Right lung (tissue), 5 donors: ENCODE results near the gene TAF1. TPM values are rescaled to one million over a fixed set of nuclear protein-coding genes. Genes with fewer than 3 reads are reported as not detected.
"Not testable (repeated sequence)": the region's sequence is repeated elsewhere in the genome, so short reads cannot be mapped to it uniquely, and the experiment has no call there.

Experiments used
- DNase-seq, 2 donors: peaks; one replicate each; pipeline ENCODE4 v3.0.0-alpha.2; 2013
- polyA plus RNA-seq, 5 donors: library from polyadenylated mRNA; unstranded; fragments of 120-200 nt; gene quantifications; one replicate each; pipeline versions ENCODE4 v1.2.1 to v1.2.3, GENCODE V29; 2013; ENCODE audit warnings: inconsistent platforms in 1 of 5, low replicate concordance in 1 of 5; ENCODE audit not compliant: insufficient read length in 5 of 5, insufficient read depth in 1 of 5

TAF1 gene
- polyA plus RNA-seq, 5 donors = 40.0 to 66.8 (median 59.4) TPM

DNA sequence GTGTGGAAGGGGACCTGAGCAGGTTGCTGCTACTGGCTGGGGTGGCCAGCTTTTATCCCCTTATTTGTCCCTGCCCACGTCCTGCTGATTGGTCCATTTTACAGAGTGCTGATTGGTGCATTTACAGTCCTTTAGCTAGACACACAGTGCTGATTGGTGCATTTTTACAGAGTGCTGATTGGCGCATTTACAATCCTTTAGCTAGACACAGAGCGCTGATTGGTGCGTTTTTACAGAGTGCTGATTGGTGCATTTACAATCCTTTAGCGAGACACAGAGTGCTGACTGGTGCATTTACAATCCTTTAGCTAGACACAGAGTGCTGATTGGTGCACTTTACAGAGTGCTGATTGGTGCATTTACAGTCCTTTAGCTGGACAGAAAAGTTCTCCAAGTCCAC lies 135.9 kb downstream of the TAF1 start:
- DNase-seq = not testable (repeated sequence)

DNA sequence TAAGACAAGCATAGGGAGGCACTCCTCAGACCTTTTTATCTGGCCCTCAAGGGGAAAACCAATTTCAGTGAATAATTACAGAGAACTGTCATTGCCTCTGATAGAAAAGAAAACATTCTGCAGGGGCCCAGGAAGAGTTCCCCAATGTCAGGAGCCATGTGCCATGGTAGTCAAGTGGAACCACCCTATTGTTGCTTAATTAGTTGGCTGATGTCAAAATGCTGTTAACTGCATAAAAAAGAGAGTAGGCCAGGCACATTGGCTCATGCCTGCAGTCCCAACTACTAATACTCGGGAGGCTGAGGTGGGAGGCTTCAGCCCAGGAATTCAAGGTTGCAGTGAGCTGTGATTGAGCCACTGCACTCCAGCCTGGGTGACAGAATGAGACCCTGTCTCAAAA lies 138.2 kb downstream of the TAF1 start:
- DNase-seq = no peak

DNA sequence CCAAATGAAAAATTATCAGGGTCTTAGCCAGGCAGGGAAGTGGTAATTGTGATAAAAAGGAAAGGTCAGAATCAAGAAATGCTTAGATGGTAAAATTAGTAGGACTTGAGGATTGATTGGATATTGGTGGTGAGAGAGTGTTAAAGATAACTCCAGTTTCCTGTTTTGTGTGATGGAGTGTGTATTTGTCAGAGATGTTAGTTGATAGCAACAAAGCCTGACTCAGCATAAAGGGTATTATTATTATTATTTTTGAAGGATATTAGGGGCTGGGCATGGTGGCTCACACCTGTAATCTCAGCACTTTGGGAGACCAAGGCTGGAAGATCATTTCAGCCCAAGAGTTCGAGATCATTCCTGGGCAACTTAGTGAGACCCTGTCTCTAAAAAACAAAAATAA lies 143.1 kb downstream of the TAF1 start:
- no peak for DNase-seq

DNA sequence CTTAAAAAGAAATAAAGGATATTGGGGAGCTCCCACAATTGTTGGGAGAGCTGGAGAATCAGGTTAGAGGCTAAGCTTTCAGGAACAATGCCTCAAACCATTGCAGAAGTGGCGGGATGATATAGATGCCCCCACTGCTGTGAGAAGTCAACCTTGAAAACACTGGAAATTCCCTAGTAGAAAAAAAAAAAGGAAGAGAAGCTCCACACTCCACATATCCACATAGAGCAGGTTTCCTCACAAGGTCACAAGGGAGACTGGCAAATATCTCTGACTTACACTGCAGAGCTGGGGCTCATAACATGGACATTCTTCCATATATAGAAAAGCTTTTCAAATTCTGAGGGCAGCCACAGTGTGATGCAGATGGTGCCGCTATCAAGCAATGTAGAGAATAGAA lies 144.0 kb downstream of the TAF1 start:
- no peak for DNase-seq

DNA sequence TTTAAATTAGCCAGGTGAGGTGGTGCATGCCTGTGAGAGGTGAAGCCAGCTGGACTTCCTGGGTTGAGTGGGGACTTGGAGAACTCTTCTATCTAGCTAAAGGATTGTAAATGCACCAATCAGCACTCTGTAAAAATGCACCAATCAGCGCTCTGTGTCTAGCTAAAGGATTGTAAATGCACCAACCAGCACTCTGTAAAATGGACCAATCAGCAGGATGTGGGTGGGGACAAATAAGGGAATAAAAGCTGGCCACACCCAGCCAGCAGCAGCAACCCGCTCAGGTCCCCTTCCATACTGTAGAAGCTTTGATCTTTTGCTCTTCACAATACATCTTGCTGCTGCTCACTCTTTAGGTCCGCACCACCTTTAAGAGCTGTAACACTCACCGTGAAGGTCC lies 147.6 kb downstream of the TAF1 start:
- not testable (repeated sequence) for DNase-seq

DNA sequence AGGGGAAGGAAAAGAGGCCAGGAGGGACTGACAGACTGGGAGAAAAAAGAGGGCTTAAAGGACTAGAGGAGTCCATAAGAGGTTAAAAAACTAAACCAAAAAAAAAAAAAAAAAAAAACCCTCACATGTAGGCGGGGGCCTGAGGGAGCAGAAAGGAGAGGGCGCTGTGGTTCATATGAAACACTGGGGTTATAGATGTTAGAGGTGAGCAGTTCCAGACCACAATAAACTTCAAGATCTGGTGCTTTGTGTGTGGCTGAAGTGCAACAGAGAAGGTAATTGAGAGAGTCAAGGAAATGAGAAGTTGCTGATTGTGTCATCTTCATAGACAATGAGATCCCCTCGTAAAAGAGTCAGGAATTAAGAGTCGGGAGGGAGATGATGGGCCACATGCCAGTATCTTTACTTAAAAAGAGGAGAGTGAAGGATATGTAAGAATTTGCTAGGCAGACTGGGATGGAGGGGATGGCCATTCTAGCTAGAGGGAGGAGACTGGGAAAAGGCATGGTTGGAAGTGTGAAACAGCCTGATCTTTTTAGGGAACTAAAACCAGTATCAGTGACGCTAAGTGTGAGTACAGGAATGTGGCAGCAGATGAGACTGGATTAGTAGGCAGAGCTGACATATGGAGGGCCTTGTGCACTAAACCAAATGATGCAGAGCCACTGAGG lies 148.3 kb downstream of the TAF1 start:
- DNase-seq = no peak

DNA sequence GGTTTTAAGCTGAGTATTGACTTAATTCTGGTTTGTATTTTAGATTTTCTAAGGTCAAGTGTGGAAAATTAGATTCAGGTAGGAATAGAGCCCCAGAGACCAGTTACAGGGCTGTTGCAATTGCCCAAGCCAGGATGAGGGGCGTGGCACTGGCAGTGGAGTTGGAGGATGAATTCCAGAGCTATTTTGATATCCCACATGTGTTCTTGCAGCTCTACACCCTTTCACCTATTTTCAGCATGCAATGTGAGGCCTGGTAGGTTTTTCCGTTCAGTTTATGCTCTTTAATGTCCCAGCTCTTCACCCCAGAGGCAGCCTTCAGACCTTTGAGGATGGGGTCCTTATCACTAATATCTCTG lies 148.9 kb downstream of the TAF1 start:
- DNase-seq = no peak

Other genes with a start within 250 kb of the TAF1 start
- gene MED12, start 247.8 kb upstream of the TAF1 start, polyA plus RNA-seq = 10 to 100 TPM; 49.7 to 65.0 (median 57.6) TPM
- gene NLGN3, start 221.5 kb upstream of the TAF1 start, polyA plus RNA-seq = 1 to 10 TPM; 5.5 to 6.9 (median 6.4) TPM
- gene GJB1, start 143.1 kb upstream of the TAF1 start, polyA plus RNA-seq = 1 to 10 TPM; 3.2 to 6.7 (median 5.2) TPM
- 10 to 100 TPM; 50.0 to 62.4 (median 54.3) TPM for gene ZMYM3, start 112.2 kb upstream of the TAF1 start, polyA plus RNA-seq
- gene NONO, start 82.7 kb upstream of the TAF1 start, polyA plus RNA-seq = 100 to 1,000 TPM; 611 to 701 (median 664) TPM
- 1 to 10 TPM; 2.6 to 7.3 (median 2.7) TPM for gene ITGB1BP2, start 64.6 kb upstream of the TAF1 start, polyA plus RNA-seq
- gene OGT, start 166.7 kb downstream of the TAF1 start, polyA plus RNA-seq = 100 to 1,000 TPM; 174 to 344 (median 305) TPM
- gene GCNA, start 212.1 kb downstream of the TAF1 start, polyA plus RNA-seq = 1 to 10 TPM; 2.0 to 2.9 (median 2.4) TPM